Loucy (cell line): ENCODE results near the gene UNK.
A peak's percentile ranks its signal among the peaks of the same experiment; 100 is the strongest.

Experiments used
- H2AFZ ChIP-seq: fragments of 200-600 bp; sonication (generic); 2 replicates; pipeline ENCODE4 v1.6.0; 2016; ENCODE audit warnings: antibody characterized with exemption, mild to moderate bottlenecking, low read length, moderate library complexity
- H3F3A ChIP-seq: fragments of 200-600 bp; 2 replicates; pipeline ENCODE4 v1.6.0; 2016; ENCODE audit warnings: antibody characterized with exemption, low read depth, mild to moderate bottlenecking
- H3K27me3 ChIP-seq: fragments of 200-600 bp; sonication (generic); 2 replicates; pipeline ENCODE4 v1.6.1; 2014; ENCODE audit warnings: low read length, mild to moderate bottlenecking; ENCODE audit not compliant: insufficient read depth, poor library complexity, severe bottlenecking
- H3K36me3 ChIP-seq: fragments of 200-600 bp; sonication (generic); 2 replicates; pipeline ENCODE4 v1.6.1; 2016; ENCODE audit warnings: low read length; ENCODE audit not compliant: insufficient read depth
- H3K4me1 ChIP-seq: fragments of 200-600 bp; sonication (generic); 2 replicates; pipeline ENCODE4 v1.5.1; 2014; ENCODE audit warnings: low read length, mild to moderate bottlenecking; ENCODE audit not compliant: insufficient read depth, poor library complexity, severe bottlenecking
- H3K4me2 ChIP-seq: fragments of 200-600 bp; sonication (generic); 2 replicates; pipeline ENCODE4 v1.6.0; 2014; ENCODE audit warnings: antibody characterized with exemption, low read length, low read depth, mild to moderate bottlenecking; ENCODE audit not compliant: poor library complexity, severe bottlenecking
- H3K4me3 ChIP-seq: fragments of 200-600 bp; sonication (generic); 2 replicates; pipeline ENCODE4 v1.5.1; 2014; ENCODE audit warnings: low read length, mild to moderate bottlenecking, mixed read lengths; ENCODE audit not compliant: poor library complexity, severe bottlenecking
- H3K79me2 ChIP-seq: fragments of 200-600 bp; sonication (generic); 2 replicates; pipeline ENCODE4 v1.6.1; 2014; ENCODE audit warnings: low read length; ENCODE audit not compliant: insufficient read depth
- H3K9ac ChIP-seq: fragments of 200-600 bp; sonication (generic); 2 replicates; pipeline ENCODE4 v1.6.0; 2014; ENCODE audit warnings: mild to moderate bottlenecking, low read depth, low read length, moderate library complexity; ENCODE audit not compliant: poor library complexity, severe bottlenecking
- H3K9me2 ChIP-seq: fragments of 200-600 bp; sonication (generic); replicated peaks from 2 replicates; pipeline ENCODE4 v1.6.1; 2016; ENCODE audit warnings: low read depth, low read length, mixed read lengths
- H3K9me3 ChIP-seq: fragments of 200-600 bp; sonication (generic); 2 replicates; pipeline ENCODE4 v1.6.1; 2014; ENCODE audit warnings: mild to moderate bottlenecking, antibody characterized with exemption, low read length, low read depth; ENCODE audit not compliant: insufficient read depth
- H4K20me1 ChIP-seq: fragments of 200-600 bp; sonication (generic); 2 replicates; pipeline ENCODE4 v1.6.0; 2014; ENCODE audit warnings: antibody characterized with exemption, low read length, mild to moderate bottlenecking; ENCODE audit not compliant: insufficient read depth, poor library complexity, severe bottlenecking
- EZH2phosphoT487 ChIP-seq: fragments of 200-600 bp; IDR thresholded peaks from 2 replicates; pipeline ENCODE4 v1.6.1; 2018; ENCODE audit warnings: antibody characterized with exemption, mild to moderate bottlenecking, moderate library complexity, borderline replicate concordance
- TF ChIP-seq, protein P1 (sequence below): fragments of 200-600 bp; sonication (generic); conservative IDR thresholded peaks from 2 replicates; pipeline ENCODE4 v1.5.1; 2014; ENCODE audit warnings: mild to moderate bottlenecking, antibody characterized with exemption, low read length

The UNK gene

GRCh38 chr17:75764417-75764710, 20.2 kb upstream of the UNK start:
- no peaks in the 10 kb centered on the region for H3K27me3 ChIP-seq
- no peaks in the 10 kb centered on the region; the same call in 1 of the 2 replicates for H3F3A ChIP-seq
- peaks cover 14% of the 10 kb centered on the region for H3K4me1 ChIP-seq
- H3K9me3 ChIP-seq = no peaks in the 10 kb centered on the region
- no peaks in the 10 kb centered on the region for H3K36me3 ChIP-seq
- no peaks in the 10 kb centered on the region for H4K20me1 ChIP-seq
- H3K4me2 ChIP-seq = peak overlapping the region; percentile 99
- peak overlapping the region; percentile 90 for H3K4me3 ChIP-seq
- TF ChIP-seq, protein P1, sequence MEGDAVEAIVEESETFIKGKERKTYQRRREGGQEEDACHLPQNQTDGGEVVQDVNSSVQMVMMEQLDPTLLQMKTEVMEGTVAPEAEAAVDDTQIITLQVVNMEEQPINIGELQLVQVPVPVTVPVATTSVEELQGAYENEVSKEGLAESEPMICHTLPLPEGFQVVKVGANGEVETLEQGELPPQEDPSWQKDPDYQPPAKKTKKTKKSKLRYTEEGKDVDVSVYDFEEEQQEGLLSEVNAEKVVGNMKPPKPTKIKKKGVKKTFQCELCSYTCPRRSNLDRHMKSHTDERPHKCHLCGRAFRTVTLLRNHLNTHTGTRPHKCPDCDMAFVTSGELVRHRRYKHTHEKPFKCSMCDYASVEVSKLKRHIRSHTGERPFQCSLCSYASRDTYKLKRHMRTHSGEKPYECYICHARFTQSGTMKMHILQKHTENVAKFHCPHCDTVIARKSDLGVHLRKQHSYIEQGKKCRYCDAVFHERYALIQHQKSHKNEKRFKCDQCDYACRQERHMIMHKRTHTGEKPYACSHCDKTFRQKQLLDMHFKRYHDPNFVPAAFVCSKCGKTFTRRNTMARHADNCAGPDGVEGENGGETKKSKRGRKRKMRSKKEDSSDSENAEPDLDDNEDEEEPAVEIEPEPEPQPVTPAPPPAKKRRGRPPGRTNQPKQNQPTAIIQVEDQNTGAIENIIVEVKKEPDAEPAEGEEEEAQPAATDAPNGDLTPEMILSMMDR = no peak; the same call in 1 of the 2 replicates
- TF ChIP-seq EZH2phosphoT487 = no peak
- no peaks in the 10 kb centered on the region for H3K9me2 ChIP-seq
- peak overlapping the region; percentile 99 for H2AFZ ChIP-seq
- H3K79me2 ChIP-seq = peaks cover 3% of the 10 kb centered on the region; the same call in 1 of the 2 replicates
- peak overlapping the region; percentile 75 for H3K9ac ChIP-seq

DNA sequence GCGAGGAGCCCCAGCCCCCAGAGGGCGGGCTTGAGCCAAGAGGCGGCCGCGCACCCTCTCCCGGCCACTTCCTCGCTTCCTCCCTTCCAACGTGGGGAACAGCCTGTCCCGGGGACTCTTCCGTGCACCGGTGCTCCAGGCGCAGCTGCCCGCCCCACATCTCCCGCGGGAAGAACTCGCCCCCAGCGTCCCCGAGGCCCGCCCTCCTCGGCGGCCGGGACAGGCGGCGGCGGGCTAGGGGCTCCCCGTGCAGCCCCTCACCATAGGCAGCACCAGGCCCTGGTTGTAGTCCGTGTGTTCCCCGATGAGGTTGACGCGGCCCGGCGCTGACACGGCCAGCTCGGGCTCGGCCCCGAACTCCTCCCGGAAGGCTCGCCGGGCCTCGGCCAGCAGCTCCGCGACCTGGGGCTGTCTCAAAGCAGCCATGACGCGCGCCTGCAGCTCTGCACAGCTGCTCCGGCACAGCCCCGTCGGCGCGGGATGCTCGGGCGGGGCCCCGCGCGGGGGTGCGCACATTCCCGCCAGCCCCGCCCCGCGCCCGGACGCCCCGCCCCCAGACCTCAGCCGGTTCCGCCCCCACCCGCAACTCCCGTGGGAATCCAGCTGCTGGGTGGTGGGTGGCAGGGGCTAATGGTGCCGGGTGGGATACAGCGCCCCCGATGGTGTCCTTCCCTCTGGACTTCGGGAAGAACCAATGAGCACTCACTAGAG, 19.7 kb upstream of the UNK start, which contains the start of gene GALK1:
Gene GALK1, minus strand, starts transcription at position 482 of the 711 bp plus-strand sequence. Its CDS starts 56 bp downstream, at position 426.
- H3K79me2 ChIP-seq = peaks cover 3% of the 10 kb centered on the region; the same call in 1 of the 2 replicates
- no peaks in the 10 kb centered on the region for H3K27me3 ChIP-seq
- H3K4me3 ChIP-seq = peak within 1 kb of the TSS; percentile 90
- no peaks in the 10 kb centered on the region for H3K9me3 ChIP-seq
- no peaks in the 10 kb centered on the region for H3K9me2 ChIP-seq
- H3F3A ChIP-seq = no peaks in the 10 kb centered on the region; the same call in 1 of the 2 replicates
- no peaks in the 10 kb centered on the region for H4K20me1 ChIP-seq
- H2AFZ ChIP-seq = peak within 1 kb of the TSS; percentile 99
- TF ChIP-seq, protein P1 = peak; percentile 62
- TF ChIP-seq EZH2phosphoT487 = no peak
- H3K36me3 ChIP-seq = no peaks in the 10 kb centered on the region
- peak within 1 kb of the TSS; percentile 75 for H3K9ac ChIP-seq
- H3K4me2 ChIP-seq = peak within 1 kb of the TSS; percentile 99
- peaks cover 14% of the 10 kb centered on the region for H3K4me1 ChIP-seq

DNA sequence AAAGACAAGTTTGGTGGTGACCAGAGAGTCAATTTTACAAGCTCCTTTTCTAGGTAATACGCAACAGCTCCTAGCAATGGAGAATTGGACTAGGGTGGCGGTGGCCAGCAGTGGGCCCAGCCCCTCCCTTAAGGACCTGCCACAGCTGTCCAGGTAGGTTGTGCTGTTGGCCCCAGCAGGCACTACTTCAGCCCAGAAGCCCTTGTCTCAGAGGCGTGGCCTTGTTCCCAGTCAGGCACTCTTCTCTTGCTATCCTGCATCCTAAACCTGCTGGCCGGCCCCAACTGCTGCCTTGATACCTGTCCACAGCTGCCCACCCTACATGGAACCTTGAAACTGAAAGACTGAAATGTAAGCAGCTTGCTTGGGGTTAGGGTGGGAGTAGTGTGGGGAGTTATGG, 18.6 kb upstream of the UNK start:
- H2AFZ ChIP-seq = no peak overlapping the region
- no peak for TF ChIP-seq EZH2phosphoT487
- no peaks in the 10 kb centered on the region for H4K20me1 ChIP-seq
- H3K27me3 ChIP-seq = no peaks in the 10 kb centered on the region
- H3K9me3 ChIP-seq = no peaks in the 10 kb centered on the region
- no peaks in the 10 kb centered on the region; the same call in 1 of the 2 replicates for H3F3A ChIP-seq
- no peak overlapping the region for H3K4me3 ChIP-seq
- peaks cover 3% of the 10 kb centered on the region; the same call in 1 of the 2 replicates for H3K79me2 ChIP-seq
- H3K36me3 ChIP-seq = no peaks in the 10 kb centered on the region
- H3K4me2 ChIP-seq = no peak overlapping the region
- H3K9me2 ChIP-seq = no peaks in the 10 kb centered on the region
- H3K4me1 ChIP-seq = peaks cover 14% of the 10 kb centered on the region
- H3K9ac ChIP-seq = no peak overlapping the region

- Histone ChIP-seq H3K9ac (no peak overlapping the region), H3F3A (no peaks in the 10 kb centered on the region; the same call in 1 of the 2 replicates), H3K4me3 (no peak overlapping the region), H2AFZ (no peak overlapping the region), H4K20me1 (no peaks in the 10 kb centered on the region), H3K36me3 (no peaks in the 10 kb centered on the region), H3K79me2 (peaks cover 3% of the 10 kb centered on the region; the same call in 1 of the 2 replicates), H3K27me3 (no peaks in the 10 kb centered on the region), H3K4me2 (no peak overlapping the region), H3K9me2 (no peaks in the 10 kb centered on the region), H3K9me3 (no peaks in the 10 kb centered on the region), H3K4me1 (peaks cover 14% of the 10 kb centered on the region)
- TF ChIP-seq, protein P1 = no peak
- no peak for TF ChIP-seq EZH2phosphoT487
These were observed 16.7 kb upstream of the UNK start for GRCh38 chr17:75767881-75768280.
